Measurements from ENCODE around the gene CDH4. TPM values are rescaled to one million over a fixed set of nuclear protein-coding genes. Genes with fewer than 3 reads are reported as not detected.

CDH4 gene
- total RNA-seq, 1 experiment from 2014 or later = 5.3 TPM

DNA sequence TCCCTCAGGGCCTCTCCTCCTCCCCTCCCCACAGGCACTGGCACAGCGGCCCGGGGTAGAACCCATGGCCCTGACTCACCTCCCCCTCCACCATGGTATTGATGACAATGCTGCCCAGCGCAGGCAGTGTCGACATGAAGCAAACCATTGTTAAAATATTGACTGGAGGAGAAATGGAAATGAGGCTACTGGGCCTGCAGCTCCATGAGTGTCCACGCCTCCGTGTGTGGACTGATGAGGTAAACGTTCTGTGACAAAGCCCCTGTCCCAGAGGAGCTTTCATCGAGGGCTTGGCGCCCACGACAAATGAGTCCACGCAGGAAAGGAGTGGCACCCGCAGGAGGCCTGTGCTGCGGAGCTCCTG, 410.9 kb downstream of the CDH4 start:
- H3K9me3 Mint-ChIP-seq = no peaks in the 10 kb centered on the region
- no peaks in the 10 kb centered on the region for H3K4me1 Mint-ChIP-seq
- no peak for TF ChIP-seq TEAD4 (CRISPR knock-in tag; IDR thresholded peaks at IDR 0.05)
- TF ChIP-seq NR2C2 (CRISPR knock-in tag; IDR thresholded peaks at IDR 0.05) = no peak
- no peak overlapping the region for H3K27ac Mint-ChIP-seq
- ATAC-seq = no peak
- no peak overlapping the region for H3K4me3 Mint-ChIP-seq
- peaks cover 5% of the 10 kb centered on the region for H3K27me3 Mint-ChIP-seq (ENCODE audit: low read depth)
- CTCF ChIA-PET = interaction anchor here (1.1 kb wide), 1 partner anchor 50 kb away, joined by 3 read pairs; no protein-coding TSS in a partner anchor
- H3K36me3 Mint-ChIP-seq = no peaks in the 10 kb centered on the region
- no peak for DNase-seq (ENCODE audit: low spot score)
- POLR2A ChIA-PET = no interaction called here

DNA sequence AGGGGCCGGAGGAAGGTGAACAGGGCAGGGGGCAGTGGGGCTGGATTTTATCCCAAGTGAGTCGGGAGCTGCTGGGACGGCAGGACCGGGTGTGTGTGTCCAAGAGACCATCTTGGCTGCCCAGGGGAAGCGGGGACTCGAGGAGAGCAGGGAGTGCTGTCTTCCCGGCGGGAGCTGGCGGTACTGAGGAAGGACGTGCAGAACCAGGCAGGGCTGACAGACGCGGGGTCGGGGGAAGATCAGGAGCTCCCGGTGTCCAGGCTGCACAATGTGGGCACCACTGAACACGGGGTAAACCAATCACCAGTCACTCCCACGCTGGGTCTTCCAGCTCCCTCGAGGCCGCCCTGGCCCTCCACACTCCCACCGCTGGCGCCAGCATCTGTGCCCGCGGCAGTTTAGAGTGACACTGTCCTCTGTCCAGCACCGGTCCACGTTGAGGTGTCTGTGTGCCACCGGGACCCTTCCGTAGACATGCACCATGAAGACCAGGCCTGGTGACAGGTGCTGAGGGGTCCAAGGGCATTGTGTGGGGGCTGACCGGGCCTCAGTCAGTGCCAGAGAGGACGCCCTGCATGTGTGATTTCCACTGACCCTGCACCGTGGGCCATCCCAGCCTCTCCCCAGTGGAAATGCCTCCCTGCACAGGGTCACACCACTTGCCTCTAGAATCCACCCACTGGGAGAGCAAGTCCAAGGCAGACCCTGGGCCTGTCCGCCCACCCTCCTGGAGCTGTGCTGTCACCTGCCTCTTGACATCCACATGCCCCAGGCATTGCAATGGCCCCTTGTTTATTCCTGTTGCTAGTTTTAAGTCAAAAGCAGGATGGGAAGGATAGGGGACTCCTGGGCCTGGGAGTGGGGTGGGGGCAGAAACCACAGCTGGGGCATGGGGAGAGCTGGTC, 411.7 kb downstream of the CDH4 start:
- Mint-ChIP-seq H3K27me3 (ENCODE audit: low read depth) (peaks cover 9% of the 10 kb centered on the region), H3K27ac (no peak overlapping the region), H3K4me1 (no peaks in the 10 kb centered on the region), H3K9me3 (no peaks in the 10 kb centered on the region), H3K36me3 (no peaks in the 10 kb centered on the region), H3K4me3 (no peak overlapping the region)
- CTCF ChIA-PET = interaction anchor here (1.1 kb wide), 1 partner anchor 49 kb away, joined by 3 read pairs; no protein-coding TSS in a partner anchor
- DNase-seq (ENCODE audit: low spot score) (no peak), ATAC-seq (no peak)
- POLR2A ChIA-PET = no interaction called here
- TF ChIP-seq, protein P1, sequence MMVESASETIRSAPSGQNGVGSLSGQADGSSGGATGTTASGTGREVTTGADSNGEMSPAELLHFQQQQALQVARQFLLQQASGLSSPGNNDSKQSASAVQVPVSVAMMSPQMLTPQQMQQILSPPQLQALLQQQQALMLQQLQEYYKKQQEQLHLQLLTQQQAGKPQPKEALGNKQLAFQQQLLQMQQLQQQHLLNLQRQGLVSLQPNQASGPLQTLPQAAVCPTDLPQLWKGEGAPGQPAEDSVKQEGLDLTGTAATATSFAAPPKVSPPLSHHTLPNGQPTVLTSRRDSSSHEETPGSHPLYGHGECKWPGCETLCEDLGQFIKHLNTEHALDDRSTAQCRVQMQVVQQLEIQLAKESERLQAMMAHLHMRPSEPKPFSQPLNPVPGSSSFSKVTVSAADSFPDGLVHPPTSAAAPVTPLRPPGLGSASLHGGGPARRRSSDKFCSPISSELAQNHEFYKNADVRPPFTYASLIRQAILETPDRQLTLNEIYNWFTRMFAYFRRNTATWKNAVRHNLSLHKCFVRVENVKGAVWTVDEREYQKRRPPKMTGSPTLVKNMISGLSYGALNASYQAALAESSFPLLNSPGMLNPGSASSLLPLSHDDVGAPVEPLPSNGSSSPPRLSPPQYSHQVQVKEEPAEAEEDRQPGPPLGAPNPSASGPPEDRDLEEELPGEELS (CRISPR knock-in tag; IDR thresholded peaks at IDR 0.05) = no peak
- TF ChIP-seq, protein P2, sequence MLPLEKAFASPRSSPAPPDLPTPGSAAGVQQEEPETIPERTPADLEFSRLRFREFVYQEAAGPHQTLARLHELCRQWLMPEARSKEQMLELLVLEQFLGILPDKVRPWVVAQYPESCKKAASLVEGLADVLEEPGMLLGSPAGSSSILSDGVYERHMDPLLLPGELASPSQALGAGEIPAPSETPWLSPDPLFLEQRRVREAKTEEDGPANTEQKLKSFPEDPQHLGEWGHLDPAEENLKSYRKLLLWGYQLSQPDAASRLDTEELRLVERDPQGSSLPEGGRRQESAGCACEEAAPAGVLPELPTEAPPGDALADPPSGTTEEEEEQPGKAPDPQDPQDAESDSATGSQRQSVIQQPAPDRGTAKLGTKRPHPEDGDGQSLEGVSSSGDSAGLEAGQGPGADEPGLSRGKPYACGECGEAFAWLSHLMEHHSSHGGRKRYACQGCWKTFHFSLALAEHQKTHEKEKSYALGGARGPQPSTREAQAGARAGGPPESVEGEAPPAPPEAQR (CRISPR knock-in tag; IDR thresholded peaks at IDR 0.05) = no peak
- TF ChIP-seq, protein P3, sequence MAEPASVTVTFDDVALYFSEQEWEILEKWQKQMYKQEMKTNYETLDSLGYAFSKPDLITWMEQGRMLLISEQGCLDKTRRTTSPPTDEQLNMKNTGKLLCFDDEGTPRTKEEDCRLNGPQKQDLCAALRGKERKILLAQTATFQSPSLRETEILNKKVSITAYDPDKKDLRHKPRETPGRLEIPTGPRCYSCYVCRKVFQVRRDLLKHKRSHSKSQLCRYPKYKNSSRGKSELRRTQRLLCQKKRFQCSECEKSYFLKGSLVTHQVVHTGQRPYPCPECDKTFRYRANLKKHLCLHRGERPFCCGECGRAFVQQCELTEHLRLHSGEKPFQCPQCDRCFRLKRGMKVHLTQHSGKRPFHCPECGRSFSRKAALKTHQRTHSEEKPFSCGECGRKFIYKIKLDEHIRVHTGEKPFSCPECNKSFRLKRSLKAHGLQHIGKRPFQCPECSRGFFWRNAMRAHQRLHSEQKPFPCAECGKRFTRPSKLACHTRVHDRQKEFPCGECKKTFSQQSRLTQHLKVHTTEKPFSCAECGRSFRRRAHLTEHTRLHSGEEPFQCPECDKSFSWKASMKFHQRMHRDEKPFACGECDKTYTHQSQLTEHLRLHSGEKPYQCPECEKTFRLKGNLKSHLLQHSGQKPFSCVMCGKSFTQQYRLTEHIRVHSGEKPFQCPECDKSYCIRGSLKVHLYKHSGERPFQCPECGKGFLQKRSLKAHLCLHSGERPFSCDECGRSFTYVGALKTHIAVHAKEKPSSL (CRISPR knock-in tag; conservative IDR thresholded peaks at IDR 0.05) = no peak
- TF ChIP-seq SP1 (CRISPR knock-in tag; conservative IDR thresholded peaks at IDR 0.05) (no peak), ZNF671 (CRISPR knock-in tag; IDR thresholded peaks at IDR 0.05) (no peak), NFYB (CRISPR knock-in tag; conservative IDR thresholded peaks at IDR 0.05; ENCODE audit: low read depth) (no peak), KAT7 (CRISPR knock-in tag; IDR thresholded peaks at IDR 0.05; ENCODE audit: borderline replicate concordance) (no peak), ATF1 (CRISPR knock-in tag; IDR thresholded peaks at IDR 0.05) (no peak), ZNF232 (CRISPR knock-in tag; IDR thresholded peaks at IDR 0.05) (no peak), ZNF121 (CRISPR knock-in tag; IDR thresholded peaks at IDR 0.05) (no peak), NR1H2 (CRISPR knock-in tag; IDR thresholded peaks at IDR 0.05) (no peak)
- TF ChIP-seq, protein P4, sequence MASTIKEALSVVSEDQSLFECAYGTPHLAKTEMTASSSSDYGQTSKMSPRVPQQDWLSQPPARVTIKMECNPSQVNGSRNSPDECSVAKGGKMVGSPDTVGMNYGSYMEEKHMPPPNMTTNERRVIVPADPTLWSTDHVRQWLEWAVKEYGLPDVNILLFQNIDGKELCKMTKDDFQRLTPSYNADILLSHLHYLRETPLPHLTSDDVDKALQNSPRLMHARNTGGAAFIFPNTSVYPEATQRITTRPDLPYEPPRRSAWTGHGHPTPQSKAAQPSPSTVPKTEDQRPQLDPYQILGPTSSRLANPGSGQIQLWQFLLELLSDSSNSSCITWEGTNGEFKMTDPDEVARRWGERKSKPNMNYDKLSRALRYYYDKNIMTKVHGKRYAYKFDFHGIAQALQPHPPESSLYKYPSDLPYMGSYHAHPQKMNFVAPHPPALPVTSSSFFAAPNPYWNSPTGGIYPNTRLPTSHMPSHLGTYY (CRISPR knock-in tag; IDR thresholded peaks at IDR 0.05) = no peak
- TF ChIP-seq, protein P5, sequence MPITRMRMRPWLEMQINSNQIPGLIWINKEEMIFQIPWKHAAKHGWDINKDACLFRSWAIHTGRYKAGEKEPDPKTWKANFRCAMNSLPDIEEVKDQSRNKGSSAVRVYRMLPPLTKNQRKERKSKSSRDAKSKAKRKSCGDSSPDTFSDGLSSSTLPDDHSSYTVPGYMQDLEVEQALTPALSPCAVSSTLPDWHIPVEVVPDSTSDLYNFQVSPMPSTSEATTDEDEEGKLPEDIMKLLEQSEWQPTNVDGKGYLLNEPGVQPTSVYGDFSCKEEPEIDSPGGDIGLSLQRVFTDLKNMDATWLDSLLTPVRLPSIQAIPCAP (CRISPR knock-in tag; IDR thresholded peaks at IDR 0.05) = no peak
- TF ChIP-seq, protein P6, sequence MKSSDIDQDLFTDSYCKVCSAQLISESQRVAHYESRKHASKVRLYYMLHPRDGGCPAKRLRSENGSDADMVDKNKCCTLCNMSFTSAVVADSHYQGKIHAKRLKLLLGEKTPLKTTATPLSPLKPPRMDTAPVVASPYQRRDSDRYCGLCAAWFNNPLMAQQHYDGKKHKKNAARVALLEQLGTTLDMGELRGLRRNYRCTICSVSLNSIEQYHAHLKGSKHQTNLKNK (CRISPR knock-in tag; IDR thresholded peaks at IDR 0.05) = no peak
- TF ChIP-seq, protein P7, sequence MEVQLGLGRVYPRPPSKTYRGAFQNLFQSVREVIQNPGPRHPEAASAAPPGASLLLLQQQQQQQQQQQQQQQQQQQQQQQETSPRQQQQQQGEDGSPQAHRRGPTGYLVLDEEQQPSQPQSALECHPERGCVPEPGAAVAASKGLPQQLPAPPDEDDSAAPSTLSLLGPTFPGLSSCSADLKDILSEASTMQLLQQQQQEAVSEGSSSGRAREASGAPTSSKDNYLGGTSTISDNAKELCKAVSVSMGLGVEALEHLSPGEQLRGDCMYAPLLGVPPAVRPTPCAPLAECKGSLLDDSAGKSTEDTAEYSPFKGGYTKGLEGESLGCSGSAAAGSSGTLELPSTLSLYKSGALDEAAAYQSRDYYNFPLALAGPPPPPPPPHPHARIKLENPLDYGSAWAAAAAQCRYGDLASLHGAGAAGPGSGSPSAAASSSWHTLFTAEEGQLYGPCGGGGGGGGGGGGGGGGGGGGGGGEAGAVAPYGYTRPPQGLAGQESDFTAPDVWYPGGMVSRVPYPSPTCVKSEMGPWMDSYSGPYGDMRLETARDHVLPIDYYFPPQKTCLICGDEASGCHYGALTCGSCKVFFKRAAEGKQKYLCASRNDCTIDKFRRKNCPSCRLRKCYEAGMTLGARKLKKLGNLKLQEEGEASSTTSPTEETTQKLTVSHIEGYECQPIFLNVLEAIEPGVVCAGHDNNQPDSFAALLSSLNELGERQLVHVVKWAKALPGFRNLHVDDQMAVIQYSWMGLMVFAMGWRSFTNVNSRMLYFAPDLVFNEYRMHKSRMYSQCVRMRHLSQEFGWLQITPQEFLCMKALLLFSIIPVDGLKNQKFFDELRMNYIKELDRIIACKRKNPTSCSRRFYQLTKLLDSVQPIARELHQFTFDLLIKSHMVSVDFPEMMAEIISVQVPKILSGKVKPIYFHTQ (CRISPR knock-in tag; IDR thresholded peaks at IDR 0.05) = no peak
- TF ChIP-seq, protein P8, sequence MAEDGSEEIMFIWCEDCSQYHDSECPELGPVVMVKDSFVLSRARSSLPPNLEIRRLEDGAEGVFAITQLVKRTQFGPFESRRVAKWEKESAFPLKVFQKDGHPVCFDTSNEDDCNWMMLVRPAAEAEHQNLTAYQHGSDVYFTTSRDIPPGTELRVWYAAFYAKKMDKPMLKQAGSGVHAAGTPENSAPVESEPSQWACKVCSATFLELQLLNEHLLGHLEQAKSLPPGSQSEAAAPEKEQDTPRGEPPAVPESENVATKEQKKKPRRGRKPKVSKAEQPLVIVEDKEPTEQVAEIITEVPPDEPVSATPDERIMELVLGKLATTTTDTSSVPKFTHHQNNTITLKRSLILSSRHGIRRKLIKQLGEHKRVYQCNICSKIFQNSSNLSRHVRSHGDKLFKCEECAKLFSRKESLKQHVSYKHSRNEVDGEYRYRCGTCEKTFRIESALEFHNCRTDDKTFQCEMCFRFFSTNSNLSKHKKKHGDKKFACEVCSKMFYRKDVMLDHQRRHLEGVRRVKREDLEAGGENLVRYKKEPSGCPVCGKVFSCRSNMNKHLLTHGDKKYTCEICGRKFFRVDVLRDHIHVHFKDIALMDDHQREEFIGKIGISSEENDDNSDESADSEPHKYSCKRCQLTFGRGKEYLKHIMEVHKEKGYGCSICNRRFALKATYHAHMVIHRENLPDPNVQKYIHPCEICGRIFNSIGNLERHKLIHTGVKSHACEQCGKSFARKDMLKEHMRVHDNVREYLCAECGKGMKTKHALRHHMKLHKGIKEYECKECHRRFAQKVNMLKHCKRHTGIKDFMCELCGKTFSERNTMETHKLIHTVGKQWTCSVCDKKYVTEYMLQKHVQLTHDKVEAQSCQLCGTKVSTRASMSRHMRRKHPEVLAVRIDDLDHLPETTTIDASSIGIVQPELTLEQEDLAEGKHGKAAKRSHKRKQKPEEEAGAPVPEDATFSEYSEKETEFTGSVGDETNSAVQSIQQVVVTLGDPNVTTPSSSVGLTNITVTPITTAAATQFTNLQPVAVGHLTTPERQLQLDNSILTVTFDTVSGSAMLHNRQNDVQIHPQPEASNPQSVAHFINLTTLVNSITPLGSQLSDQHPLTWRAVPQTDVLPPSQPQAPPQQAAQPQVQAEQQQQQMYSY (CRISPR knock-in tag; IDR thresholded peaks at IDR 0.05) = no peak
